GM11168 (cell line): ENCODE data around the gene GLUL.

Experiments used
- in situ Hi-C: fragments of 300-500 bp; cut with MboI; formaldehyde crosslinking; loops from one replicate; pipeline ENCODE4 v1.12.0; 2022; ENCODE audit warnings: low sequenced_read_pairs; ENCODE audit not compliant: unreplicated experiment

Gene GLUL

DNA sequence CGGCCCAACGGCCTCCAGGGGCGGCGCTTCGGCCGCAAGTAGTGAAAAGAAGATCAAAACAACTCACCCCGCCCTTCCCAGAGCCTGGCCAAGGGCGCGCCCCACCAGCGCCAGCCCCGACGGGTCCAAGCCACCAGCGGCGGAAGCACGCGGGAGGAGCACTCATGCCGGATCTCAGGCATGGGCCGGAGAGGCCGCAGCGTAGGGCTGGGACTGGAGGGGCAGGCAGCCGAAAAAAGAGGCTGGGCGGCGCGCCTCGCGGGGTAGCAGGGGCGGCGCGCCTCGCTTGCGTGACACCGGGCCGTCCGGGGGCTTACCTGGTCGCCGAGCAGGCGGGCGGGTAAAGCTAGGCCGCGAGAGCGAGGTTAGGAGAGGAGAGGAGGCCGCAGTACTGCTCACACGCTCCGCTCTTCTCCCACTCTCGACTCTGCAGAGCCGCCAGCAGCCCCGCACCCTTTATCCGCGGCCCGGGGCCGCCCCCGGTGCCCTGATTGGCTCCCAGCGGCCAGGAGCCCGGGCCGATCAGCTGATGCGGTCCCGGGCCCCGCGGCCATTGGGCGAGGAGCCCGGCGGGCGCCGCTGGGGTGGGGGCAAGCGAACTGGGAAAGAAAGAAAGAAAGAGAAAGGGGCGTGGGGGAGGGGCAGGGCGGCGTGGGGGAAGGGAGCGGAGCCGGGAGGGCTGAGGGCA, at the start of gene GLUL:
Gene GLUL, minus strand, starts transcription at position 429 of the 688 bp plus-strand sequence. CDS start 3,053 bp downstream, outside the sequence.
- in situ Hi-C loops = loop anchor here (5.0 kb wide), 1 partner anchor 304 kb away; no protein-coding TSS in a partner anchor

DNA sequence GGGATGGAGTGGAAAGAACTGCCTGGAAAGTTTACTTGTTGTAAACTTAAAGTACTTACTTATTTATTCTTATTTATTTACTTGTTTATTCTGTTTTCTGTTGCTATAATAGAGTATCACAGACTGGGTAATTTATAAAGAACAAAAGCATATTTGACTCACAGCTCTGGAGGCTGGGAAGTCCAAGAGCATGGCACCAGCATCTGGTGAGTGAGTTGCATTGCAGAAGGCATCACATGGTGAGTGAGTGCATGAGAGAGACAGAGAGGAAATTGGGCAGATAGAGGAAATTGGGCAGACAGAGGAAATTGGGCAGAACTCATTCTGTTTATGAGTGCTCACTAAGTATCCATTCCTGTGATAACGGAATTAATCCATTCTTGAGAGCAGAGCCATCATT, 46.7 kb upstream of the GLUL start:
- in situ Hi-C loops = no loop called here

DNA sequence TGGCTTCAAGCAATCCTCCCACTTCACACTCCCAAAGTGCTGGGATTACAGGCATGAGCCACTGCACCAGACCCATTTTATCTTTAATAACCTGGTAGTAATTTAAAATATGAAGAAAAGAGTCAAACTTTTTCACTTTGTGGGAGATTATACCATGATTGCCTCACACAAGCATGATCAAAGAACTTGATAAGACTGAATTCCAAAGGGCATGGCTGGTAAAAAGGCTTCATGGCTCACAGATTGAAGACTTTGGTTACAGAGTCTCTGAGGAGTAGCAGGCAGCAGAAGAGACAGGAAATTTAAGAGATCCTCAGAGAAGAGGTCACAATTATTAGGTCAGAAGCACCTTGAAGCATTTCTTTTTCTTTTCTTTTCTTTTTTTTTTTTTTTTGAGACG, 42.0 kb upstream of the GLUL start:
- in situ Hi-C loops = no loop called here

DNA sequence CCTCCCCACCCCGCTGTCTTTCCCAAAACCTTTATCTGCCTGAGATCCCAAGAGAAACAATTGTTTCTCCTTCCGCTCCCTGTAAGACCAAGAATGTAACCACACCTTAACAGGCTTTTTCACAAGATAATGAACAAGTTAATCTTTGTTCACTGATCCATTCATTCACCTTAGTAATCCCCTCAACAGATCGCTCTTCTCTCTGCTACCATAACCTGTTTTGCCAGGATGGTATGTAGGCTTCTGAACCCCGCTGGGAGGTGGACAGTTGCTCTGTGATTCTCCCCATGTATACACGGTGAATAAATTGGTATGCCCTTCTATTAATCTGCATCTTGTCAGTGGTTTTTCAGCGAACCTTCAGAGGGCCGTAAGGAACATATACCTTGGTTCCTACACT, 39.7 kb upstream of the GLUL start:
- in situ Hi-C loops = no loop called here

DNA sequence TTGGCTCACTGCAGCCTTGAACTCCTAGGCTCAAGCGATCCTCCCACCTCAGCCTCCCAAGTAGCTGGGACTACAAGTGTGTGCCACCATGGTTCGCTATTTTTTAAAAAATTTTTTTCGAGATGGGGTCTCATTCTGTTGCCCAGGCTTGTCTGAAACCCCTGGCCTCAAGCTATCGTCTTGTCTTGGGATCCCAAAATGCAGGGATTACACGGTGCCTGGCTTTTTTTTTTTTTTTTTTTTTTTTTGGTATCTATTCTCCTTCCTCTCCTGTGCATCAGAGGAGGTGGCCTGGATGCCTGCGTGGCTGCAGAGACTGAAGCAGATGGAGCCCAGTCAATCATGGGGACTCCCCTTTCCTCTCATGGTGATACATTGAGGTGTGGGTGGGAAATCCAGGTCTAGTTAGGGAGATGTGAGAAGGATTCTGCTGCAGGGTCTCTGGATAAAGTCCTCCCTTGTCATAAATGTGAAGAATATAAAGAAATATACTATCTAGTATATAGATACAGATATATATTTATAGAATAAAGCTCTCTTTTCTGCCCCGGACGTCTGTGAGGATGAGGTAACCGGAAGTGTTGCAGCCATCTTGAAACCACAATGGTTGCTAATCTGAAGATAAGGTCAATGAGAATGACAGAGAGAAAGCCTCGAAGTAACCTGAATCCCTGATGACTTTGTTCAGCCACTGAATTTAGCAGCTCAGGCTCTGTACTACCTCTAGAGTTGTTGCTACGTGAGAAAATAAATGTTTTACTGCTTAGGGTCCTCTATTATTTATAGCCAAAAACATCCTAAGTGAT, 38.9 kb upstream of the GLUL start:
- in situ Hi-C loops = no loop called here

DNA sequence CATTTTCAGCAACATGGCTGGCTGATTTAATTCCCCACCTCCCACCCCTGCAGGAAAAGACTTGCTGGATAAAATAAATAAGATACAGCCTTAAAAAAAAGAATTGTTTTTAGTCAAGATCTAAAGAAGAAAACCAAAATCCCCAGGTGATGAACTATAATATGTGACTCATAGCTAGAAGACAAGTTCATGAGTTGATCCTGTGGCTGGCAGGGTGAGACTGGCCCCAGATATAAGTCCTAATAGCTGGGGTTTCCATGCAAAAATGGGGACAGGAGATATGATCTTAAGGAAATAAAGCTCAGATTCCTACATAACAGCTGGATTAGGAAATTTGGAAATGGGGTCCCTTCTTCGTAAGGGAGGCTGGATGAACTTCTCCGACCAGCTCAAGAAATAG, 36.5 kb upstream of the GLUL start:
- in situ Hi-C loops = no loop called here

DNA sequence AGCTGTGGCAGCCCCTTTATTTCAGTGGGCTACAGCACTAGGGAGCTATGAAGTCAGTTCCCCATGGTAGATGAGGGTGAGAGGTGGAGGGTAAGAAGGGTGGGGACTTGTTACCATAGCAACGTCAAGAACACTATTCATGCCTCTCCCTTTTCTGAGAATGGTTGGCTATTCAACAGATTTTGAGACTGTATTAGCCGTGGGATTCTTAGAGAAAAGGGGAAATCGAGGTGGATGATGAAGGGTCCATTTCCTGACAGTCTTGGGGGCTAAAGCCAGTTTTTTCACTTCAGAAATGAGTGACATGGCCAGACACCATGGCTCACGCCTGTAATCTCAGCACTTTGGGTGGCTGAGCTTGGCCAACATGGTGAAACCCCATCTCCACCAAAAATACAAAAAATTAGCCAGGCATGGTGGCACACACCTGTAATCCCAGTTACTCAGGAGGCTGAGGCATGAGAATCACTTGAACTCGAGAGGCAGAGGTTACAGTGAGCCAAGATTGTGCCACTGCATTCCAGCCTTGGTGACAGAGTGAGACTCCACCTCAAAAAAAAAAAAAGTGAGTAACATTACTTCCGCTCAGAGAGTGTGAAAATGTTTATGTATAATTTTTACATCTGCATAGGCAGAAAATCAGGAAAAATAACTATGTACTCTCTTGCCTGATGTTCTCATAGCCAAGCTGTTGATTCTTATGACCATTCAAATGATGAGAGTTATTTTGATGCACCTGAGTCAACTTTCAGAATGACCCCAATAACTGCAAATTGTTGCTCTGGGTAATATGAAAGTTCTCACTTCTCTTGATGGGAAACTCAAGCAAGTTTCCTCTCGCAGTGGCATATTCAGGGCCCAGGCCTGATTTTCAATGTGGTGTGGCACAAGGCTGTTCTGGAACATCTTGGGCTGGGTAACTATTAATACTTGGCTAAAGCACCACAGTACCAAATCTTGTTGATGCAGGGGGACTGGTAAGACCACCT, 35.1 kb upstream of the GLUL start:
- in situ Hi-C loops = no loop called here

DNA sequence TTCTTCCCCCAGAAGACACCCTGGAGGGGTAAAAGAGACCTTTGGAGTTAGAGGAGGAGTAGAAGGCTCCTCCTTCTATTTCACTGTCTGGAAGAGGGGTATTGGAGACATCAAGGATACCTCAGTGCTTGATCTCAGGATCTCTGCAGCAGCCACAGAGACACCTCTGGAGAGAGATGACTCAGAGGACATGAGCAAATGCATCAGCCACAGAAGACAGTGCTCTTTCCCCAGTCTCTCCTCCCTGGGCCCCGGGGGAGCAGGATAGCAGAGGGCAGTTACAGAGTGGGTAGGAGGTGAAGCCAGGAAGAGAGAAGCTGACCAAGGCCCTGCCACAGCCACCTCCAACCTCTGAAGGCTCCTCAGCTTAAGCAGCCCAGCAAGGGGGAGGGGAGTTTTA, 24.2 kb upstream of the GLUL start:
- in situ Hi-C loops = no loop called here

DNA sequence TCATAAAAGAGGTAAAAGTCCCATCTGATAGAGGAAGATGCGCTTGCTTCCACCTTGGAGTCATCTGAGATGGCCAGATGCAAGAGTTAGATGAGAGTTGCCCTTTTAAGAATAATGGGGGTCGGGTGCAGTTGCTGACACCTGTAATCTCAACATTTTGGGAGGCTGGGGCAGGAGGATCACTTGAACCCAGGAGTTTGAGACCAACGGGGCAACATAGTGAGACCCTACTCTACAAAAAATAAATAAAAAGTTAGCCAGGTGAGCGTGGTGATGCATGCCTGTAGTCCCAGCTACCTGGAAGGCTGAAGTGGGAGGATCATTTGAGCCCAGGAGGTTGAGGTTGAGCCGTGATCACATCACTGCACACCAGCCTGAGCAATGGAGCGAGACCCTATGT, 22.4 kb upstream of the GLUL start:
- in situ Hi-C loops = no loop called here

DNA sequence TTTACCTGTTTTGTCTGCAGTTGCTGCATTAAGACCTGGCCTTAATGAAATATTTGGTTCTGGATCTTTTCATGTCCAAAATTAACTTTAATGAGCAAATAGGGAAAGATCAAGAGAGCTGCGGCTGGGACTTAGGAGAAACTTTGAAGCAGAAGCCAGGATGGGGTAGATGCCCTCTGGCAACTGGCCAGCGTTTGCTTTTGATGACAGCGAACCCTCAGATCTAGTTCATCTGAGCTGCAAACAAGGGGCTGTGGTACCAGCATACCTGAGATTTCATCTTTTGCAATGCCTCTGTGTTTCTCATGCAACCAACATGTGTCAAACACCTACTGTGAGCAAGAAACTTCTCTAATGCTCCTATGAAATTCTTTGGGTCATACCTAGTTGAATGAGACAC, 21.9 kb upstream of the GLUL start:
- in situ Hi-C loops = no loop called here

DNA sequence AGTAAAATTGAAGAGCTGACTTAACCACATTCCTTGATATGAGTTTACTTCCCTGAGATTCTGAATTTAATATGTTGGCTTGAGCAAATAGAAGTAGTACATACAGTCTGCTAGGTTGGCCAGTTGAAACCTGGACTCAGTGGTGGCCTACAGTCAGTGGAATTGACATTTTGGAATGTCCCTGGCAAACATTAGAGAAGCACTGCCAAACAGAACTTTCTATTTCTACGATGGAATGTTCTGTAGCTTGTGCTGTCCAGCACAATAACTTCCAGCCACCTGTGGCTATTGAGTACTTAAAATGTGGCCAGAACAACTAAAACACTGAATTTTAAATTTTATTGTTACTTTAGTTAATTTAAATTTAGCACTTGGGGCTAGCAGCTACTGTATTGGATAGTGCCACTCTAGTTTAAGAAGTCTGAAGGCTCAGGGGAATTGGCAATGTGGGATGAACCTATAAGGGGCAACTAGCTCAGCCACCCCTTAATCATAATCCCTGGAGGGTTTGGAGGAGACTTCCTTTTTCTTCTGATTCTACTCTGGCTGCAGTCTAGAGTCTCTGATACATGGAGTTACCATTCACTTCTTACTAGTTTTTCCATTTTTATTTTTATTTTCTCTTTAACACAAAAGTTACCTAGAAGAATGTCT, 19.2 kb upstream of the GLUL start:
- in situ Hi-C loops = no loop called here

DNA sequence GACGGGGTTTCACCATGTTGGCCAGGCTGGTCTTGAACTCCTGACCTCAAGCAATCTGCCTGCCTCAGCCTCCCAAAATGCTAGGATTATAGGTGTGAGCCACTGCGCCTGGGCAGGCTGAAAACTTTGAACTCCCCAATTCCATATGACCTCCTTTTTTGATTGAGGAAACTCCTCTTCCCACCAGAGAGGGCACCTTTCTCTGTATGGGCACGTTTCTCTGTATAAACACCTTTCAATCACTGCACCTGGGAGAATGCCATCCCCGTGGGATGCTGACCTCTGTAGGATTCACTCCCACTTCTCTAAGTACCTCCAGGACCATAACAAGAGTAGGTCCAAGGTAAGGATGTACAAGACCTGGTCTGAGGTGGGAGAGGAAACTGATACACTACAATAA, 18.5 kb upstream of the GLUL start:
- in situ Hi-C loops = no loop called here

DNA sequence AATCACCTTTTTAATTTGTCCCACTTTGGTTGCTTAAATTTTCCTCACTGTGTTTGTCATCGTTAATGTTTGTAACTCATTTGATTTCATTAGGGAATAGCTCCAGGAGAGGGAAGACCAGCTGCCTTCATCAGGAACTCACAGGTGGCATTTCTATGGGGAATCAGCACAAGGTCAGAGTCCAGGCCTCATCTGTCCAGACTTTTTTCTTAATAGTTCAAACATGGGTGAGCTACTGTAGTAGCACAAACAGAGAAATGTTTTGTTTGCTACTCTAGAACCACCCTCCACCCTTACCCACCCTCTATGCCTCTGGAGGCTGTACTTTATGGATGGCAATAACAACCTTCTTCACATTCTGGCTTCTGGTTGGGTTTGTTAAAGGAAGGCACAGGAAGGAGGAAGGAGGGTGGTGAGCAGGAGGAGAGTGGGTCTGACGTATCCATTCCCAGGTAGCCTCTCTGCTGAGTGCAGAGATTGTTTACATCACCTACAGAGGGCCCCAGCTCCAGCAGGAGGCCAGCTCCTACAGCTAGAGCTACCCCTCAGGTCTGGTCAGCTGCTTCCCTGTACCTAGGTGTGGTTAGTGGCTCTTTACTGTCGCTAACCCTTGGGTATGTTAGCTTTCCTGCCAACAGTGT, 17.0 kb upstream of the GLUL start:
- in situ Hi-C loops = no loop called here

DNA sequence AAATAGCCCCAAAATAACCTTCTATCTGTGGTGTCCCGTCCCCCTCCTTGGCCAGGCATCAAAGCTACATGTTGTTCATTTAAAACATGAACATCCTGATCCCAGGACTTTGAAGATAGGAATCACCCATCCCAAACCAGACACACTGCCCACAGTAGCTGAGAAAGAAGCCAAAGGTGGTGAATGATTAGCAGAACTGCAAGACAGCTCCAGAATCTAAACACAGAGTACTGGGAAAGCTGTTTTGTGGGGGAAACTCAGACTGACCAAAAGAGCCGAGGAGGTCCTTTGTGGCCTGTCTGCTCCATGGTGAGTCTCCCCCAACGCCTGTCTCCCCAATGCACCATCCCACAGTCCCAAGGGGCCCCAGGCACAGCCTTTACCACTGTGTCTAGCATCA, 16.1 kb upstream of the GLUL start:
- in situ Hi-C loops = no loop called here

DNA sequence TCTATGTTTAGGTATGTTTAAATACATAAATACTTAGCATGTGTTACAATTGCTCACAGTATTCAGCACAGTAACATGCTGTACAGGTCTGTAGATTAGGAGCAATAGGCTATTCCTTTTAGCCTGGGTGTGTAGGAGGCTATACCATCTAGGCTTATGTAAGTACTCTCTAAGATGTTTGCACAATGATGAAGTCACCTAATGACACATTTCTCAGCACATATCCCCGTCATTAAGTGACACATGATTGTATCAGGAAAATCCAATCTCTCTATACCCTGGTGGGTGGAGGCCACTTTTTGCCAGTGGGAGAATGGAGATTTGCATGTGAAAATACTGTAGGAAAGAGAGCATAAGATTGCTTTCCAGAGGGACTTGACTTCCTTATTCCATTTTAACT, 14.4 kb upstream of the GLUL start:
- in situ Hi-C loops = no loop called here

DNA sequence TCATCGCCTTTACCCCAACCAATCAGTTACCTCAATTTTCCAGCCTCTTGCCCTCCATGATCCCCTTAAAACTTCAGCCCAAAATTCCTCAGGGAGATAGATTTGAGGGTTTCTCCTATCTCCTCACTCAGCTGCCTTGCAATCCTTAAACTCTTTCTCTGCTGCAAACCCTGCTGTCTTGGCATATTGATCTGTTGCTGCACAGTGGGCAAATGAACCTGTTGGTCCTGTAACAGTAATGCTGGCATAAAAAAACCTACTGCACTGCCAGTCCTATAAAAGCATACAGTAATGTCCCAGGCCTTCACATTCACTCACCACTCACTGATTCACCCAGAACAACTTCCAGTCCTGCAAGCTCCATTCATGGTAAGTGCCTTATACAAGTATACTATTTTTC, 14.0 kb upstream of the GLUL start:
- in situ Hi-C loops = no loop called here

DNA sequence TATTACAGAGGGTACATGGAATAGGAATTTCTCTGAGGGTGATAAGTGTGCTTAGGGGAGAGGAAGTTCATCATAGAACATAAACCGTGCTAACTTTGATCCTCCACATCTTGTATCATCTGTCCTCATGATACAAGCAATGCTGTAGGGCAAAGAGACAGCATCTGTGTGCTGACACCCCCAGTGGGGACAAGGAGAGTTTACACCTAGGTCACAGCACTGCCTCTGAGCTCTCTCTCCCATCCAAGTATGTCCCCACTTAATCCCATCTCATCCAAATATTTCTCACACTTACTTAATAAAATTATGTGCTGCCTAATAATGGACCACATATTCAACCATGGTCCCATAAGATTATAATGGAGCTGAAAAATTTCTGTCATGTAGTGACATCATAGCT, 13.2 kb upstream of the GLUL start:
- in situ Hi-C loops = no loop called here

DNA sequence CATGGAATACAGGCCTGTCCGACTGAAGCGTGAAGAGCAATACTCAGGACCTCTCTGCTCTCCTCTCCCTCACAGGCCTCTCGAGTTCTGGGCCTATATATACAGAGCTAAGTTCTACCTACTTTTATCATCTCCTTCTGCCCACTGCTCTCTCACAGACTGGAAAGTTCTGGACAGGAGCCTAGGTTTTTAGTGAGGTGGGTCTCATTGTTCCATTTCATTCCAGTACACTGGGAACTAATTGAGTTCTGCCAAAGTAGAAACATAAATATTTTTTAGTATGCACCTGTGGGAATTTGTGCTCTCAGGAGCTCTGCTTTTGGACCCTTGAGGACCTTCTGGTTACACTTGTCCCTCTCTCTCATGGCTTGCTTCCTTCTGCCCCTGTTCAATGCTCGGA, 9.0 kb upstream of the GLUL start, which contains the start of gene TEDDM1:
Gene TEDDM1, minus strand, starts transcription at position 101 of the 400 bp plus-strand sequence. CDS start 182 bp downstream, outside the sequence.
- in situ Hi-C loops = no loop called here

DNA sequence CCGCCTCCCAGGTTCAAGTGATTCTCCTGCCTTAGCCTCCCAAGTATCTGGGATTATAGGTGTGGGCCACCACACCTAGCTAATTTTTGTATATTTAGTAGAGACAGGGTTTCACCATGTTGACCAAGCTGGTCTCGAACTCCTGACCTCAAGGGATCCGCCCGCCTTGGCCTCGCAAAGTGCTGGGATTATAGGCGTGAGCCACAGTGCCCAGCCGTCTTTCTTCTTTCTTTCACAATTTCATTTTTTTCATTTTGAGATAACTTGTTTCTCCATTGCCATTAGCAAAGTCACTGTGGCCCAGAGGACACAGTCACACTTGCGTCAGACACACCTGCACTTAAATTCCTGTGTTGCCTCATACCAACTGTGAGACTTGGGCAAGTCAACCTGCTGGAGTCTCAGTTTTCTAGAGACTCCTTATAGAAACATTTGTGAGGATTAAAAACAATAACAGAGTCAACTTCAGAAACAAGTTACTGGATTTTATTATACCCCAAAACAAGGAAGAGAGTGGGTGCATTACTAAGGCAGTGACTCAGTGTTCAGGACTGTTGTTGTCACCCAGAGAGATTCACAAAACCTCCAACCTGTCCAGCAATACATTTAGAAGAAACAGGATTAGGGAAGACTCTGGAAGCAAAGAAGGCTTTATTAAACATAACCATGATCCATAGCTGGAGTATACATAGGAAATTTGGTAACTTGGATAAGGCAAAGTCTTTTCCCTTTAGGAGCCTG, 6.2 kb upstream of the GLUL start:
- in situ Hi-C loops = loop anchor here (5.0 kb wide), 1 partner anchor 256 kb away; no protein-coding TSS in a partner anchor
